Neuronal stem cell (in vitro differentiated cells): ENCODE results near the gene KCNQ1.
A peak's percentile ranks its signal among the peaks of the same experiment; 100 is the strongest.

Experiments
- DNase-seq: peaks from one replicate; pipeline ENCODE4 v3.0.0-alpha.2; 2013; ENCODE audit warnings: low spot score
- H2AFZ ChIP-seq: one replicate; pipeline ENCODE4 v1.6.1; 2013; ENCODE audit warnings: mild to moderate bottlenecking, low read length, inconsistent platforms
- H2AK5ac ChIP-seq: 2 replicates; pipeline ENCODE4 v1.6.1; 2013; ENCODE audit warnings: low read depth, mild to moderate bottlenecking, inconsistent platforms, low read length, moderate library complexity, mixed read lengths
- H2BK120ac ChIP-seq: 2 replicates; pipeline ENCODE4 v1.6.1; 2013; ENCODE audit warnings: low read depth, mild to moderate bottlenecking, inconsistent platforms, low read length, moderate library complexity, mixed read lengths
- H2BK12ac ChIP-seq: one replicate; pipeline ENCODE4 v1.6.1; 2013; ENCODE audit warnings: low read length, inconsistent platforms
- H2BK15ac ChIP-seq: 2 replicates; pipeline ENCODE4 v1.6.1; 2013; ENCODE audit warnings: mild to moderate bottlenecking, low read length, inconsistent platforms, mixed read lengths
- H2BK5ac ChIP-seq: one replicate; pipeline ENCODE4 v1.6.1; 2013; ENCODE audit warnings: inconsistent platforms, mild to moderate bottlenecking, low read length, moderate library complexity
- H3K14ac ChIP-seq: one replicate; pipeline ENCODE4 v1.6.1; 2013; ENCODE audit warnings: low read length, inconsistent platforms
- H3K18ac ChIP-seq: 2 replicates; pipeline ENCODE4 v1.6.1; 2013; ENCODE audit warnings: low read length, inconsistent platforms
- H3K23ac ChIP-seq: 2 replicates; pipeline ENCODE4 v1.6.1; 2013; ENCODE audit warnings: low read depth, mild to moderate bottlenecking, mixed read lengths, low read length, inconsistent platforms; ENCODE audit not compliant: poor library complexity
- H3K27ac ChIP-seq: replicated peaks from 3 replicates; pipeline ENCODE4 v1.5.1; 2013; ENCODE audit warnings: low read length, inconsistent platforms
- H3K27me3 ChIP-seq, 3 experiments: 2 replicates each; pipeline ENCODE4 v1.6.1; 2013; ENCODE audit warnings: low read length in 3 of 3, mild to moderate bottlenecking in 2 of 3, inconsistent platforms in 1 of 3, low read depth in 1 of 3, mixed read lengths in 1 of 3, moderate library complexity in 1 of 3; ENCODE audit not compliant: control insufficient read depth in 3 of 3, insufficient read depth in 3 of 3
- H3K36me3 ChIP-seq, 2 donors: replicated peaks in 1 of 2; 2 replicates each; pipeline ENCODE4 v1.6.1; 2013; ENCODE audit warnings: low read length in 2 of 2; ENCODE audit not compliant: control insufficient read depth in 2 of 2, insufficient read depth in 2 of 2
- H3K4ac ChIP-seq: 2 replicates; pipeline ENCODE4 v1.6.1; 2013; ENCODE audit warnings: inconsistent platforms, mild to moderate bottlenecking, low read length, moderate library complexity
- H3K4me1 ChIP-seq, 2 donors: 1 replicate in 1 of 2; 2 replicates in 1 of 2; pipeline ENCODE4 v1.6.1; 2013; ENCODE audit warnings: low read length in 2 of 2, low read depth in 1 of 2; ENCODE audit not compliant: control insufficient read depth in 2 of 2, insufficient read depth in 1 of 2
- H3K4me2 ChIP-seq: one replicate; pipeline ENCODE4 v1.6.1; 2013; ENCODE audit warnings: mild to moderate bottlenecking, low read length, inconsistent platforms; ENCODE audit not compliant: insufficient read depth, poor library complexity, severe bottlenecking
- H3K4me3 ChIP-seq, 2 donors: 2 replicates each; pipeline ENCODE4 v1.5.1; 2013; ENCODE audit warnings: low read length in 2 of 2, mild to moderate bottlenecking in 2 of 2, inconsistent platforms in 1 of 2, moderate library complexity in 1 of 2
- H3K79me1 ChIP-seq: one replicate; pipeline ENCODE4 v1.6.1; 2013; ENCODE audit warnings: low read depth, mild to moderate bottlenecking, inconsistent platforms, low read length, moderate library complexity
- H3K9ac ChIP-seq: one replicate; pipeline ENCODE4 v1.6.1; 2013; ENCODE audit warnings: mild to moderate bottlenecking, low read depth, low read length, inconsistent platforms; ENCODE audit not compliant: poor library complexity
- H3K9me3 ChIP-seq, 2 donors: replicated peaks in 1 of 2; 2 replicates each; pipeline versions ENCODE3 to v1.6.1; 2013; ENCODE audit warnings: low read length in 2 of 2, mild to moderate bottlenecking in 2 of 2, inconsistent platforms in 1 of 2, low read depth in 1 of 2, mixed read lengths in 1 of 2, moderate library complexity in 1 of 2; ENCODE audit not compliant: control insufficient read depth in 2 of 2, insufficient read depth in 1 of 2
- H4K8ac ChIP-seq: one replicate; pipeline ENCODE4 v1.6.1; 2013; ENCODE audit warnings: low read depth, mild to moderate bottlenecking, inconsistent platforms, low read length, moderate library complexity
- H4K91ac ChIP-seq: one replicate; pipeline ENCODE4 v1.6.1; 2013; ENCODE audit warnings: low read length, low read depth, mild to moderate bottlenecking, inconsistent platforms; ENCODE audit not compliant: poor library complexity
- WGBS, 2 donors: extraction: QIAGEN DNeasy Blood & Tissue Kit; methylation state at CpG; one replicate each; pipeline ENCODE4 v1.1.7; 2013; ENCODE audit warnings: missing lambda C conversion rate in 2 of 2, mixed read lengths in 1 of 2; ENCODE audit not compliant: insufficient read length in 2 of 2, insufficient replicate concordance in 1 of 2; ENCODE audit errors: extremely low coverage in 2 of 2; 5-methylcytosine and 5-hydroxymethylcytosine counted together

Gene KCNQ1

DNA sequence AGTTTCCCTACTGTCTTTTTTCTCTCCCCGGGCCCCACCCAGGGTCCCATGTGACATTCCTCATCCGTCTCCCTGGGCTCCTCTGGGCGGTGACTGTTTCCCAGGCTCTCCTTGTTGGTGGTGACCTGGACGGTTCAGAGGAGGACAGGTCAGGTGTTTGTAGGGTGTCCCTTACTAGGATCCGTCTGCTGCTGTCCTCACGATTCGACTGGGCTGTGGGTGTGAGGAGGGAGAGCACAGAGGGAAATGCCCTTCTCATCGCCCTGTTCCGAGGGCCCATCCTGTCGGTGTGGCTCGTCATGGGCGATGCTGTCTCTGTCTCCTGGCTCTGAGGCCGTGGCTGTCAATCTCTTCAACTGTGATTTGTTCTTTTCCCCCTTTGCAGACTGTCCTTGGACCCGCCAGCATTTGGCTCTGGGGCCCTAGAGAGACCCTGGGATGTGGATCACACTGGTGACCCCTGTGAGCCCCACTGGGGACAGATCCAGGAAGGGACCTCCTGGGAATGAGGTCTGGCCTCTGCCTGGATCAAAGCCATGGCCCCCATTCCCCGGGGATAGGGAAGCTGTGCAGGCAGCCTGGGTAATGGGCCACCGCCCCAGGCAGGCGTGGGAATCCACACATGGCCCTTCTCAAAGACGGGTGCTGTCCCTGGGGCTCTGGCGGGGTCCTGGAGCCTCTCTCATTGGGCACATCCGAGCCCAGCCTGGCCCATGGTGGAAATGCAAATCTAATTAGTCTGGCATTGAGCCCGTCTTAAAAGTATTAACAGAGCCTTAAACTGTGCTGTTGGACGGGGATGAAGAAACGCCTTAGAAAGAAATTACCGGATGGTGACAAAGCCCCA, 301.8 kb downstream of the KCNQ1 start:
- H3K4me3 ChIP-seq: no peak overlapping the region
- DNase-seq: no peak
- peaks cover 0 to 10% of the 10 kb centered on the region in 2 donors for H3K4me1 ChIP-seq
- no peak overlapping the region for H4K91ac ChIP-seq
- H3K79me1 ChIP-seq: no peaks in the 10 kb centered on the region
- H2BK5ac ChIP-seq: peak overlapping the region; percentile 70
- H3K36me3 ChIP-seq: no peaks in the 10 kb centered on the region
- H2BK15ac ChIP-seq: no peak overlapping the region
- H3K27me3 ChIP-seq: peaks cover 0 to 57% (median 0%) of the 10 kb centered on the region in 3 experiments
- H3K9ac ChIP-seq: peak overlapping the region; percentile 61
- H3K4ac ChIP-seq: no peak overlapping the region
- H3K18ac ChIP-seq: peak overlapping the region; percentile 81
- H3K27ac ChIP-seq: no peak overlapping the region
- no peaks in the 10 kb centered on the region for H3K9me3 ChIP-seq
- H2AFZ ChIP-seq: no peak overlapping the region
- no peak overlapping the region for H2BK120ac ChIP-seq
- H2AK5ac ChIP-seq: peak overlapping the region; percentile 58
- no peak overlapping the region for H2BK12ac ChIP-seq
- H3K14ac ChIP-seq: no peak overlapping the region
- no peak overlapping the region for H3K4me2 ChIP-seq
- H3K23ac ChIP-seq: no peak overlapping the region
- no CpG with 5 or more reads among the region's 24 CpGs for WGBS, 2 donors
- no peak overlapping the region for H4K8ac ChIP-seq

DNA sequence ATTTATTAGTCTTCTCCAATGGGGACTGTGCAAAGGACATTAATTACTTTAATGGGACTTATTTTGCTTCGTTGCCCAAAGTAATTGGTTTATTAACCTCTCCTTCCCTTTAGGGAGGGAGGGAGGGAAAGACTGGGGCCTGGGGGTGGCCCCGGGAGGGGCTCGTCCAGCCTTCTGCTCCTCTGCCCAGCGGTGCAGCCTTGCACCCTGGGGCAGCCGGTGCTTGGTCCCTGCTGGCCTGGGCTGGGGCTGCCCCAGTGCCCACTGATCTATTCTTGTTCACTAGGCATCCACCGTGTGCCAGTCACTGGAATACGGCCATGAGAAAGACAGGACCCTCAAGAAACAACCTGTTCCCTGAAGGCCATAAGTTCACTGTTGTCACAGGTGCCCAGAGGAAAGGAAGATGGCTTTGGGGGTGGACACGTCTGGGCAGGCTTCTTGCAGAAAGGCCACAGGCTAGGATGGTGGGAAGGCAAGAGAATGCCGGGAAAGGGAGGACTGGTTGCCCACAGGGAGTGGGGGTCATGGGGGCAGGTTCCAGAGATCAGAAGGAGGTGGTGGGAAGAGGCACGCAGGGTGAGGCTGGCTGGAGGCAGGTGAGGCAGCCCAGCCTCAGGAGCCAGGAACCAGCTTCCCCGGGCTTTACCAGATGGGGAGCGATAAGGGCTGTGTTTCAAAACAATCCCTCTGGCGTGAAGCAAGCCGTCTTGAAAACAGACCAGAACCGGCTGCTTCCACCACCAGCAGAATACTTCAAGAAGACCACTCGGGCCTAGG, 302.6 kb downstream of the KCNQ1 start:
- H3K14ac ChIP-seq: no peak overlapping the region
- H2BK120ac ChIP-seq: no peak overlapping the region
- H3K4me3 ChIP-seq: no peak overlapping the region
- no peak overlapping the region for H4K8ac ChIP-seq
- no peak for DNase-seq
- no CpG with 5 or more reads among the region's 16 CpGs for WGBS, 2 donors
- H2BK5ac ChIP-seq: peak overlapping the region; percentile 39
- no peak overlapping the region for H2BK15ac ChIP-seq
- H3K9ac ChIP-seq: no peak overlapping the region
- no peaks in the 10 kb centered on the region for H3K36me3 ChIP-seq
- no peak overlapping the region for H3K4me2 ChIP-seq
- no peak overlapping the region for H4K91ac ChIP-seq
- no peak overlapping the region for H2BK12ac ChIP-seq
- no peak overlapping the region for H3K18ac ChIP-seq
- peaks cover 0 to 52% (median 0%) of the 10 kb centered on the region in 3 experiments for H3K27me3 ChIP-seq
- no peak overlapping the region for H3K27ac ChIP-seq
- no peaks in the 10 kb centered on the region for H3K9me3 ChIP-seq
- no peak overlapping the region for H3K4ac ChIP-seq
- no peak overlapping the region for H2AK5ac ChIP-seq
- no peak overlapping the region for H3K23ac ChIP-seq
- H3K4me1 ChIP-seq: peaks cover 0 to 10% of the 10 kb centered on the region in 2 donors
- H3K79me1 ChIP-seq: no peaks in the 10 kb centered on the region
- H2AFZ ChIP-seq: no peak overlapping the region

DNA sequence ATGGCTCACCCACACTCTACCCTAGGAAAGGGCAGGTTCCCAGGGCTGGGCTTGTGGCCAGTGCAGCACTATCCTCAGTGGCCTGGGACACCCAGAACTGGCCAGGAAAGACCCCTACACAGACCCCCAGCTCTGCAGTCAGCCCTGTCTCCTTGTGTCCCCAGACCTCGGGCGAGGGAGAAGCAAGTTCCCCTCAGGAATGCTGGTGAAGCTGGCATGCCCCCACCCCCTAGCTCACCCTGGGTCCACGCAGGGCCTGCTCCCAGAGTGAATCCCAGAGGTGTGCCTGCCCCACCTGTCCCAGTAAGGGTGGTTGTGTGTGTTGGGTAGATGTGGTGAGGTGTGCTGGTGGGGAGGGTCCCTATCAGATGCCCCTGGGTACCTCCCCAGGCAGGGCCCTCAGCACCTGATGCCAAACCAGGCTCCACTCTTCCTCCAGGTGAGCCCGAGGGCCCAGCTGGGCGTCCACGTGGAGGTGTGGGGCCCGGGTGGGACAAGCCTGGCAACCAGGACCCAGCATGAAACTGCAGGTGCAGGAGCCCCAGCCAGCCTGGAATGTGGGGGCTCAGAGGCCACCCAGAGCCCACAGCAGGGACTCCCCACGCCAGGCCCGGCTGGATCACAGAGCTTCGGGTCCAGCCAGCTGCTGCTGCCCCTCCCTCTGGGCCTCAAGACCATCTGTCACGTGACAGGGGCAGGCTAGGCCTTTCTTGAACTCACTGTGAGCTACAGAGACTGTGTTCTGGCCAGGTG, 303.4 kb downstream of the KCNQ1 start:
- Histone ChIP-seq H3K27me3 (peaks cover 0 to 44% (median 0%) of the 10 kb centered on the region in 3 experiments), H3K4ac (peak overlapping the region; percentile 54), H3K79me1 (no peaks in the 10 kb centered on the region), H2BK12ac (no peak overlapping the region), H3K4me3 (no peak overlapping the region), H2BK15ac (peak overlapping the region; percentile 66), H3K14ac (no peak overlapping the region), H3K9me3 (no peaks in the 10 kb centered on the region), H2BK120ac (no peak overlapping the region), H3K4me2 (no peak overlapping the region), H4K91ac (no peak overlapping the region), H3K27ac (no peak overlapping the region), H3K23ac (no peak overlapping the region), H2AFZ (no peak overlapping the region), H3K9ac (no peak overlapping the region), H3K4me1 (peaks cover 0 to 10% of the 10 kb centered on the region in 2 donors), H3K18ac (peak overlapping the region; percentile 82), H3K36me3 (no peaks in the 10 kb centered on the region), H4K8ac (no peak overlapping the region), H2BK5ac (peak overlapping the region; percentile 39), H2AK5ac (peak overlapping the region; percentile 89)
- no CpG with 5 or more reads among the region's 11 CpGs for WGBS, 2 donors
- DNase-seq: no peak
